H1 (cell line): ENCODE results near the gene HIVEP3. TPM values are rescaled to one million over a fixed set of nuclear protein-coding genes. Genes with fewer than 3 reads are reported as not detected.

Source experiments
- BCL11A ChIP-seq, 2 experiments: IDR thresholded peaks; one replicate each; pipeline ENCODE4 v1.6.1; 2011; ENCODE audit warnings: low read depth in 2 of 2, low read length in 2 of 2, mild to moderate bottlenecking in 2 of 2
- KDM1A ChIP-seq: fragments of 200-600, 300-600 bp; sonication (generic); IDR thresholded peaks from 2 replicates; pipeline ENCODE4 v1.7.1; 2016; ENCODE audit warnings: mild to moderate bottlenecking, low read length, borderline replicate concordance
- polyA plus RNA-seq, 7 experiments: library from polyadenylated mRNA; depleted of rRNA in 3 of 7; stranded (reverse) in 5 of 7; unstranded in 2 of 7; fragments of >200 nt in 5 of 7; fragments of 200-250 nt in 2 of 7; gene quantifications; 1 replicate in 5 of 7; 2 replicates in 1 of 7; 4 replicates in 1 of 7; pipeline versions ENCODE4 v1.2.1 to v1.2.3, GENCODE V29; 2011 to 2013; ENCODE audit warnings: missing spikeins in 2 of 7, mixed read lengths in 2 of 7
- total RNA-seq: library from RNA; stranded (reverse); fragmentation: NEBNext Ultra II Directional; extraction: Animal tissue kit (Norgen Biotek cat#: 25700); gene quantifications from 2 replicates; pipeline ENCODE4 v1.2.1, GENCODE V29; 2021

The HIVEP3 gene
- total and polyA plus RNA-seq, 2 of the 8 experiments (the other 6 are each of a cell fraction or from before 2014, with no cell fraction given), result 0.24 to 0.69 TPM

- TF ChIP-seq BCL11A (IDR thresholded peaks at IDR 0.05; ENCODE audit: low read depth in 2 of 2, low read length in 2 of 2) (no peak), KDM1A (no peak)
These were observed 71.9 kb downstream of the HIVEP3 start (continued) for GRCh38 chr1:41846625-41847405.
